D721Med (cell line): ENCODE data around the gene TH.

ENCODE experiments used
- DNase-seq: peaks from one replicate; pipeline ENCODE4 v3.0.0; 2011; ENCODE audit warnings: low spot score; ENCODE audit not compliant: insufficient read length
- FAIRE-seq: peaks from 2 replicates; lab custom pipeline; 2011; peaks lifted over from hg19 to GRCh38; lab: Jason Lieb, UNC
- TF ChIP-seq, protein P1 (sequence below): IDR thresholded peaks from 2 replicates; pipeline ENCODE4 v1.5.1; 2012; ENCODE audit warnings: mild to moderate bottlenecking, control low read depth; ENCODE audit not compliant: insufficient read depth; ENCODE audit errors: missing control alignments

TH gene

DNA sequence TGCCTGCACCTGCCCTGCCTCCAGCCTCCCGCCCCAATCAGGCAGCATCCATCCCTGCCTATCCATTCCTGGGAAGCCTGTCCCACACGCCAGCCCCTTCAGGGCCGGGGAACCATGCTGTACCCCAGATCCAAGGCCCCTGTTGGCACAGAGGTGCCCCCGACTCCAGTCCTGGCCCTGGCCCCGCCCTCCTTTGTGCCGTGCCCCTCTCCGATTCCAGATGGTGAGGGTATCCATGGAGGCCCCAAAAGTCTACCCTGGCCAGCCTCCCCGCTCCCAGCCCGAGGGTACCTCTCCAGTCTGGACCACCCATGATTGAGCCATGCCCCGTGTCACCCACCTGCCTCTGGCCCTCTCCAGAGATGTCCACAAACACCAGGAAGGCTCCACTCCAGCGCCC is 2.7 kb upstream of the TH start:
- no peak for FAIRE-seq
- DNase-seq: no peak
- TF ChIP-seq, protein P1, sequence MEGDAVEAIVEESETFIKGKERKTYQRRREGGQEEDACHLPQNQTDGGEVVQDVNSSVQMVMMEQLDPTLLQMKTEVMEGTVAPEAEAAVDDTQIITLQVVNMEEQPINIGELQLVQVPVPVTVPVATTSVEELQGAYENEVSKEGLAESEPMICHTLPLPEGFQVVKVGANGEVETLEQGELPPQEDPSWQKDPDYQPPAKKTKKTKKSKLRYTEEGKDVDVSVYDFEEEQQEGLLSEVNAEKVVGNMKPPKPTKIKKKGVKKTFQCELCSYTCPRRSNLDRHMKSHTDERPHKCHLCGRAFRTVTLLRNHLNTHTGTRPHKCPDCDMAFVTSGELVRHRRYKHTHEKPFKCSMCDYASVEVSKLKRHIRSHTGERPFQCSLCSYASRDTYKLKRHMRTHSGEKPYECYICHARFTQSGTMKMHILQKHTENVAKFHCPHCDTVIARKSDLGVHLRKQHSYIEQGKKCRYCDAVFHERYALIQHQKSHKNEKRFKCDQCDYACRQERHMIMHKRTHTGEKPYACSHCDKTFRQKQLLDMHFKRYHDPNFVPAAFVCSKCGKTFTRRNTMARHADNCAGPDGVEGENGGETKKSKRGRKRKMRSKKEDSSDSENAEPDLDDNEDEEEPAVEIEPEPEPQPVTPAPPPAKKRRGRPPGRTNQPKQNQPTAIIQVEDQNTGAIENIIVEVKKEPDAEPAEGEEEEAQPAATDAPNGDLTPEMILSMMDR: no peak

DNA sequence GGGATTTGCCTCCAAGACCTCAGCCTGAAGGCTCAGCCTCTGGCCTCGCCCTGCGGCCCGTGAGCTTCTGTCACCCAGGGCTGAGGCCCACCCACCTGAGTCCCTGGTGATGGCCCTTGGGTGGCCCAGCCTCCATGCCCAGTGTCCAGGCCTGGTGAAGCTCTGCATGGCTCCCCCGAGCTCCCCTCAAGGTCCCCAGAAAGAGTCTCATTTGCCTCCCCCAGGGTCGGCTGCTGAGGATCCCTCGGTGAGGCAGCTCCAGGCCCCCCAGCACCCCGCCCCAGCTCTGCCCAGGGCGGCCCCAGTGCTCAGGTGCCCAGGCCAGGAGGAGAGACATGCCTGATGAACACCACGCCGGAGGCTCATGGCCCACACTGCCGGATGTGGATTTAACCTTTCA is 2.1 kb upstream of the TH start:
- DNase-seq (no peak), FAIRE-seq (no peak)
- TF ChIP-seq, protein P1: no peak

DNA sequence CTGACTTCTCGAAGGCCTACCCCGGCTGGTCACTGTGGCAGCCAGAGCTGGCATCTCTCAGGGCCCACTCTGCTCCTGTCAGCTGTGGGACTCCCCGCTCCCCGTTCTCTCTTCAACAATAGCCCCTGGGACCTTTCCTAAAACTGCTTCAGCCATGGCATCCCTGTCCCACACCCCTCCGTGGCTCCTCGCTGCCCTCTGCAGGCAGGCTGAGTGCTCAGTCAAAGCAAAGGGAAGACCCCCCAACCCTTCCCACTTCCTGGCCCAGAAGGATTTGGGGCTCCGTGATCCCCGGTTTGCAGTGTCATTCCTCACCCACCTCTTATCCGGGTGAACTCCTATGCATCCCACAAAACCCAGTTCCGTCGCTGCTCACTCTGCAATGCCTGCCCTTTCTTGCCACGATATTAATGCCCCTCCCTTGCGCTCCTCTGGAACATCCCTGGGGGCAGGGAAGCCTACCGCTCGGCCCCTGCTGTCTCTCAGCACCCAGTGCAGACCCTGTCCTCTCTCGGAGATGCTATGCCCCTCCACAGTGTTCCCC is 1.6 kb upstream of the TH start:
- FAIRE-seq (no peak), DNase-seq (no peak)
- TF ChIP-seq, protein P1: peak; percentile 39

DNA sequence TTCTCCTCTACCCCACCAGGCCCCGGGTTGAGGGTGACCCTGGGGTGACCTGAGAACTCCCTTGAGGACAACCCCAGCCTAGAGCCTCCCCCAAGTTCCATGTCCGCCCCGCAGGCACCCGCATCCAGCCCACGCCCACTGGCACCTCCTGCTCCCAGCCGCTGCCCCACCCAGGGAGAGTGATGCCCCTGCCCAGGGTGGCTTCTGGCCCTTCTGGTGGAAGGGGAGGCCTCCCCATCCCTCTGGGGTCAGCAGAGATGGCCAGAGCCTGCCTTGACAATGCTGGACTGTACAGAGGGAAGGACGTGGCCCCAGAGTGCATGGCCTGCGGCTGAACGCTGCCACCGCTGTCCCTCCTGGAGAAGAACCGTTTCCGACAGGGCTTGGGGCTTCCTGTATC is 1.1 kb upstream of the TH start:
- FAIRE-seq (no peak), DNase-seq (no peak)
- TF ChIP-seq, protein P1: no peak

DNA sequence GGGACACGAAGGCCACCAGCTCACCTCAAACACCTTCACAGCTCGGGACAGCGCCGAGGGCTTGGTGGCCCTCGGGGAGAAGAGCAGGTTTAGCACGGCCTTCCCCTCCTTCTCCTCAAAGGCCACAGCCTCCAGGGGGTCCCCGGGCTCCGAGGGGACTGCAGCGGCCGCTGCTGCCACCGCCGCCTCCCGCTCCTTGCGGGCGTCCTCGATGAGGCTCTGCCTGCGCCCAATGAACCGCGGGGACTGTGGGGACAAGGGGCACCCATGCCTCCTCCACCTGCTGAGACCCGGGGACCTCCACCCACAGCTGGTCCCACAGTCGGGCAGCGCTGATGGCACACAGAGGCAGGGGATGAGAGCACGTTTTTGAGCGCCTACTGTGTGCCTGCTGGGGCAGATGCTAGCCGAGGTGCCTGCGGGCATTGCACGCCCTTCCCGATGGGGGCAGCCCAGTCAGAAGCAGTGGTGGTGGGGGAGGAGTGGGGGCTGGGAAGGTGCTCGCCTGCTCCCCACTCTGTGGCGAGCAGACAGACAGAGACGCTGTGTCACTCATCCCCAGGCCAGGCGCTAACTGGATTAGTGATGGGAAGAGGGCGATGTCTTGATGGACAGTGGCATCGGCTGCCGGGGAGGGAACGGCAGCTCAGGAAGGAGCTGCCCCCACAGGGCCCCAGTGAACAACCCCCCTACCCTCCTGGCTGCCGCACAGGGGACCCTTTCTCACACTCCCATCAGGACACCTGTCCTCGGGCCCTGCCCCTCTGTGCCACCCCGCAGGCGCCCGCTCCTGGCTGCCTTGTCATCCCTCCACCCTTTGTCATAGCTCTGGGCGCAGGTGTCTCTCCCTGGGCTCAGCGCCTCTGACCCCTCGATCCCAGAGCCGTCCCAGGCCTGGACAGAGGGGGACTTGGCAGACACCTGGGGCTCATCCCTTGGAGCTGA is 1.7 kb downstream of the TH start:
- TF ChIP-seq, protein P1: no peak
- DNase-seq (no peak), FAIRE-seq (no peak)

DNA sequence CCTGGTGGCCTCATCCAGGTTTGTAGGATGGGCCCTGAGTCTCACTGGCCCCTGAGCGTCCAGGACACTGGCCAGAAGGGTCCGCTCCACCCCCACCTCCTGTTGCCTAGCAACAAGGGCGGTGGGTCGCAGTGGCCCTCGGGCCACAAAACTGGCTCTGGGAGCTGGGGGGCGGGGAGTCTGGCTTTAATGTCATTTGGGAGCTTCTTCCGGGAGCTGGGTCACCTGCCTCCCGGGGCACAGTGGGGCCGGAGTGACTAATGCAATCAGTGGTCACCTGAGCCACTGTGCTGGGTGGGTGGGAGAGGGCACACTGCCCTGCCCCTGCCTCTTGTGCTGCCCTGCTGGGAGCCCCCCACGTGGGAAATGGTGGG is 2.6 kb downstream of the TH start:
- DNase-seq (no peak), FAIRE-seq (no peak)
- TF ChIP-seq, protein P1: no peak

DNA sequence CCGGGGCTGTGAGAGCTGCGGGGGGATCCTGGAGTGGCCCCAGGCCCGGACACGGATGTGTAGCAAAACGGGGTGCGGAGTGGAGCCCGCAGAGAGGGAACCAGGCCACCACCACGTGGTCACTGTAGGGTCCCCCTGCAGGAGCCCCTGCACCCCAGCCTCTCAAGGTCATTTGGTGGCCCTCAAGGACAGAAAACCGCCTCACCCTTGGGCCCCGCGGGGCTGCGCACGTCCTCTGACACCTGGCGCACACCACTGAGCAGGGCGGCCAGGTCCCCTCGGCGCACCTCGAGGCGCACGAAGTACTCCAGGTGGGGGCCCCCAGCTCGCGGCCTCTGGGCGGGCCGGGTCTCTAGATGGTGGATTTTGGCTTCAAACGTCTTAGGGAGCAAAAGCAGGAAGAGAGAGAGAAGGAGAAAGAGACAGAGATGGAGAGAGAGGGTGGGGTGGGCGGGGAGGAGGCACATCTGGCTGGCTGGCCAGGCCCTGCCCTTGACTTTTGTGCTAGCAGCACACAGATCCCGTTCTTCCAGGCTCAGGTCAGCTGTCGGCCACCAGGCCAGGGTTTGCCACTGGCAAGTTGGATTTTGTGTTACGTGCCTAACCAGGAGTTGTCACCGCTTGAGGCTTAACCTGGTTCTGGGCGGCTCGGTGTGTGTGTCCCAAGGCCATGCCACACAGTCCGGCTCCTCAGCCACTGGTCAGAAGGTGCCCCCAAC is 3.2 kb downstream of the TH start:
- FAIRE-seq (no peak), DNase-seq (no peak)
- TF ChIP-seq, protein P1: no peak
